ENCODE data around the gene VEGFD.
A peak's percentile ranks its signal among the peaks of the same experiment; 100 is the strongest.
"Not testable (repeated sequence)": the region's sequence is repeated elsewhere in the genome, so short reads cannot be mapped to it uniquely, and the experiment has no call there.

The VEGFD gene

GRCh38 chrX:15356444-15356843 lies 27.8 kb downstream of the VEGFD start:
- DNase-seq = no peak

- DNase-seq = no peak
Measured at GRCh38 chrX:15350329-15350996, 33.8 kb downstream of the VEGFD start.

DNA sequence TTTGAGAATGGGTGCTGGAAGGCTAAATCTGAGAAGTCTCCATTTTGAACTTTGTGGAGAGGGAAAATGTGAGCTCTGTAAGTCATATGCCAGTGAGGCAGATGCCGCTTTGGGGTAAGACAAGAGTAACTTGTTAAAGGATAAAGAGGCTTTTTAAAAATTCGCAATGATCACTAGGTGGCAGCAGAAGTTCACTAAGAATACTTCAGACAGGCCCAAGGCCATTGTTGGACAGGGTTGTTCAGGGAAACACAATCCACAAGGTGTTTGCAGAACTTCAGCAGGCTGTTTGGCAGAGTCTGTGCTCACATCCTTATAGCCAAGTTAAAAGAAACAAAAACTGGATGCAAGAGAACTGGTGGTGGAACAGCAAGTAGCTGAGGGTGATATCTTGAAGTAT lies 35.2 kb downstream of the VEGFD start:
- peak; percentile 69 to 77 for DNase-seq

DNA sequence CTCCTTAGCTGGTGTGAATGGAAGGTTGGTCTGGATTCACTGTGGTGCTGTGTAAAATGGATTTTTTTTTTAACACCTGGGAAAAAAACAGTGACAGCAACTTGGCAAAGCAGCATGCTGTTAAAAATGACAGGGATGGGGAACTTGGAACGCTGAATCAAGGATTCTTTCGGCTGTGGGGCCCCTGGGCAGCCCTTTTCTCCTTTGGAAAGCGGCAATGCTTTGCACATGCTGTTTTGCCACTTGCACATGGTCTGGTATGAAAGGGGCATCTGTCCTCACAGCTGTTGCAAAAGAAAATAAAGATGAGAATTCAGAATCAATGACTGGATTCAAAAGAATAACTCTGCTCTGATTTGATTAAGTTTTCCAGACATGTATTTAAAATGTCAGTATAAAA lies 38.2 kb downstream of the VEGFD start:
- DNase-seq = no peak

- no peak for DNase-seq
Measured at GRCh38 chrX:15344106-15344505, 40.1 kb downstream of the VEGFD start.

DNA sequence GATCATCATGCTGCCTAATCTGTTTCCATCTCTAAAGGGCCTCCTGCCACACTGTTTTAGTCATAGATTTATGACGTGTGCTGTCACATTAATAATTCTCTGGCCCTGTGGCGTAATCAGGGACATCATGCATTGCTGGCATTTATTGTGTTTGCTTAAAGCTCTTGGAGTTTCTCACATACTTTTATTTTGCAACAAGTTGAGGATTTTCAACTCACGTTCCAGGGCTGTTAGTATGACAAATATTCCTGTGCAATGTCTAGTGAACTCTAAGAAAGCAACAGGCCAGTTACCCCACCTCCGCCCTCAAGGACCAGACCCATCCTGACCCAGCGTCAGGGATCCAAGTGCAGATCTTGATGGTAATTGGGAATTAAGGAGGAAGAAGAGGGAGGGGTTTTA lies 41.1 kb downstream of the VEGFD start:
- DNase-seq = no peak

DNA sequence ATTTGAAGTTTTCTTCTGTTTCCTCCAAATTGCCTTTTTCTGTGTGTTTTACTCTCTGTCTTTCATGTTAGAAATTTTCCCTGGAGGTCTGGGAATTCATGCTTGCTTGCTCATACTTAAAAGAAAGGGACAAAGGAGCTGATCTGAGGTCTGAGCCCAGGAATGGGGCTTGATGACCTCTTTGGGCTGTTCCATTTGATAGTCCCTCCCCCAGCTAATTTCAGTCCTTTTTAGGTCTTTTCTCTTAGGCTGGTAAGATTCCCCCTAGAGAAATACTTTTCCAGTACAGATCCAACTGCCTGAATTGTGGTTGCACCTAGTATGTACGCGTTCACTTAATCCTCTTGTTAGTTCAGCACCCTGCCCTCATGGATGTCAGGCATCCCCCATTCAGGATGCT lies 43.3 kb downstream of the VEGFD start:
- DNase-seq = no peak

GRCh38 chrX:15336023-15336413 lies 48.2 kb downstream of the VEGFD start:
- no peak for DNase-seq

DNA sequence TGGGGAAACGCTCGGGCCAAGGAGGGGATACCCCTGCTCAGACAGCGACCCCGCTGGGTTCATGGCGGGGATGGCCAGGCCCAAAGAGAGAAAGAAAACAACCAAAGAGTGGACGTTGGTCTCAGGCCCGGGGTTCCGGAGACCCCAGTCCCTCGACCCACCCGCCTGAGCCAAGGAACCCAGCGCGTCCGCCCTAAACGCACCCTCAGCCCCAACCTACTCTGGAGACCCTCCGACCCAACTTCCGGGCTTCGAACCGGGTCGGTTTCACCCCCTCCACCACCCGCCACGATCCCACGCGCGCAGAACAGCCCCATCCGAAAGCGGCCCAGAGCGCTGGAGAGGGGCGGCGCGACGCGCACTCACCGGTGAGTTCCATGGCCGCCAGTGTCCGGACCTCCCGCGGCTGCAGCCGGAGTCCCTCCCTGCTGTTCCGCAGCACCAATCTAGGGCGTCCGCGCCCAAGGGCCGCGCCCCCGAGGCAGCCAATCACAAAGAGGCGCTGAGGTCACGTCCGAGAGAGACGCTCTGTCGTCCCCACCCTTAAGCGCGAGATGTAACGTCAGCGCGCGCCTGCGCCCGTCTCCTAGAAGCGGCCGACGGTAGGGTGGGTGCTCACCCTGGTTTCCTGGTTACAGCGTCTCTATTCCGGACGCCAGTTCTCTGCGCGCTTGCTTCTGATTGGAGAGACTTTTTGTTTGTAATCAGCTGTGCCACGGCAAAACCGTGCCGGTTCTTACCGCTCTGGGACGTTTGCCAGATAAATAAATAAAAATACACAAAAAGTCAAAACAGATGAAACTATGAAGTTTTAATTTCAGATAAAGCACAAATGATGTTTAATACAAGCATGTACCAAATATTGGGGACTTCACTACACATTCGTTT lies 48.8 kb downstream of the VEGFD start, which contains the start of gene PIGA:
Gene PIGA, minus strand, starts transcription at position 389 of the 888 bp plus-strand sequence. CDS start 3,593 bp downstream, outside the sequence.
- peak; percentile 94 to 97 for DNase-seq

GRCh38 chrX:15334561-15334960 lies 49.7 kb downstream of the VEGFD start:
- no peak for DNase-seq

DNA sequence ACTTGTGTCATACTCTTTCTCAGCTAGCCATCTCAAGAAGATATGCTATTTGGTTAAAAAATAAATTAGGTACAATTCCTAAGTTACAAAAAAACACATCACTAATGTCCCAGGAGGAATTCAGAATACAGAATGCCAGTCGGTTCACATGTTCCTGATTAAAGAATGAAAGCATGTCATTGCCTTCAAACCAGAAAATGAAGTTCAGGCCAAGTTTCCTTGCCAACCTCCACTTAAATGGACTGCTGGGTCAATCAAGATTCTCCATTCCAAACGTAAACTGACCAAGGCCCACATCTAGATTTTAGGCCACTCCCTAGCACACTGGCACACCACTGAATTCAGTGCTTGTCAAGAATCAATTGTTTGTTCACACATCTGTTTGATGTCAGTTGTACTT lies 55.4 kb downstream of the VEGFD start:
- DNase-seq = no peak

- no peak for DNase-seq
Measured at GRCh38 chrX:15328131-15328530, 56.1 kb downstream of the VEGFD start.

- no peak for DNase-seq
Measured at GRCh38 chrX:15322472-15322871, 61.7 kb downstream of the VEGFD start.

GRCh38 chrX:15322072-15322471 lies 62.1 kb downstream of the VEGFD start:
- no peak for DNase-seq

- DNase-seq = no peak
Measured at GRCh38 chrX:15321447-15321846, 62.8 kb downstream of the VEGFD start.

GRCh38 chrX:15320297-15320696 lies 63.9 kb downstream of the VEGFD start:
- DNase-seq = no peak

- DNase-seq = no peak
Measured at GRCh38 chrX:15319075-15319474, 65.1 kb downstream of the VEGFD start.

GRCh38 chrX:15315509-15315908 lies 68.7 kb downstream of the VEGFD start, which contains the start of gene ASB11:
ASB11 (minus strand) TSS chrX:15315640; CDS start chrX:15315605, 35 bp downstream.
- no peak for DNase-seq

DNA sequence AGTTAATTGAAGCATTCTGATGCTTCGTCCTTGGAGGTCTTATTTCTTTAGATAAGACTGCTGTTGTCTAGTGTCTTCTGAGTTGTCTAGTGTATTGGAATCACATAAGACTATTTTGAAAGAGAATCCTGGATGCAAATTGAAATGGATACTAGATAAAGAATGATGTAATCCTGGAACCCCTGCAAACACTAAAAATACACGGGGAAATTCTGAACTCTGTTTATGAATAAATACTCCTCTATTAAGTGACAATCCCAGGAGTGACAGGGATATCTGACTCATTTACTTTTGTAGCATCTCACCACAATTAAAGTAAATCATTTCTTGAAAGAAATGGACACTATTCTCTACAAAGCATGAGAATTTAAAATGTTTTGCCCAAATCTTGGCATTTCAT lies 69.7 kb downstream of the VEGFD start:
- DNase-seq = no peak

- no peak for DNase-seq
Measured at GRCh38 chrX:15311119-15311518, 73.1 kb downstream of the VEGFD start.

- DNase-seq = peak; percentile 59 to 83
Measured at GRCh38 chrX:15310117-15310516, 74.1 kb downstream of the VEGFD start.

GRCh38 chrX:15305899-15306298 lies 78.3 kb downstream of the VEGFD start:
- not testable (repeated sequence) for DNase-seq

DNA sequence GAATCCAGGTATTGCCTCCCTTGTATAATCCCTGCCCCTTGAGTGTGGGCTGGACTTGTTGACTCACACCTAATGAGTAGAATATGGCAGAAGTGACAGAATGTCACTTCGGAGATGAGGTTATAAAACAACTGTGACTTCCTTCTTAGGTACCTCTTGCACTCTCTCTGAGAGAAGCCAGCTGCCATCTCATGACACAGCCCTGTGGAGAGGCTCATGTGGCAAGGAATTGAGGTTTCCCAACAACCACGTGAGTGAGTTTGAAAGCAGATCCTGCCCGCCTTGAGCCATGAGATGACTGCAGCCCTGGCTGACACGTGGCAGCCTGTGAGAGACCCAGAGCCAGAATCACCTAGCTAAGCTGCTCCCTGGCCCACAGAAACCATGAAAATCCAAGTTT lies 82.3 kb downstream of the VEGFD start:
- DNase-seq = no peak

Data from NCI-H2081 (cell line).